GM19043 (cell line): ENCODE data around the gene RBFOX2.
"Not testable (repeated sequence)": the region's sequence is repeated elsewhere in the genome, so short reads cannot be mapped to it uniquely, and the experiment has no call there.

Experiments
- ATAC-seq: cut with Tn5 transposase; IDR thresholded peaks from one replicate; pipeline ENCODE4 v1.9.1; 2021; ENCODE audit warnings: low read depth; ENCODE audit not compliant: unreplicated experiment

Gene RBFOX2

GRCh38 chr22:35752006-35752862, 276.4 kb downstream of the RBFOX2 start:
- ATAC-seq, result no peak

GRCh38 chr22:35749808-35750207, 278.8 kb downstream of the RBFOX2 start:
- peak; percentile 71 for ATAC-seq

GRCh38 chr22:35746946-35747703, 281.5 kb downstream of the RBFOX2 start:
- no peak for ATAC-seq

- ATAC-seq, result no peak
Measured at GRCh38 chr22:35746248-35746647, 282.4 kb downstream of the RBFOX2 start.

- no peak for ATAC-seq
Measured at GRCh38 chr22:35743326-35743860, 285.2 kb downstream of the RBFOX2 start.

- ATAC-seq, result no peak
Measured at GRCh38 chr22:35742342-35743100, 286.1 kb downstream of the RBFOX2 start.

GRCh38 chr22:35740616-35741015, 288.0 kb downstream of the RBFOX2 start:
- ATAC-seq, result no peak

- no peak for ATAC-seq
Measured at GRCh38 chr22:35739931-35740380, 288.7 kb downstream of the RBFOX2 start.

- ATAC-seq, result no peak
Measured at GRCh38 chr22:35739076-35739930, 289.3 kb downstream of the RBFOX2 start.

GRCh38 chr22:35737886-35738285, 290.7 kb downstream of the RBFOX2 start:
- not testable (repeated sequence) for ATAC-seq

- ATAC-seq, result no peak
Measured at GRCh38 chr22:35736701-35737100, 291.9 kb downstream of the RBFOX2 start.

GRCh38 chr22:35736166-35736565, 292.5 kb downstream of the RBFOX2 start:
- ATAC-seq, result no peak

GRCh38 chr22:35735542-35735941, 293.1 kb downstream of the RBFOX2 start:
- ATAC-seq, result no peak

- no peak for ATAC-seq
Measured at GRCh38 chr22:35734517-35734827, 294.2 kb downstream of the RBFOX2 start.

GRCh38 chr22:35733791-35734516, 294.7 kb downstream of the RBFOX2 start:
- no peak for ATAC-seq

- ATAC-seq, result no peak
Measured at GRCh38 chr22:35733036-35733435, 295.6 kb downstream of the RBFOX2 start.

GRCh38 chr22:35732116-35732515, 296.5 kb downstream of the RBFOX2 start:
- no peak for ATAC-seq

- no peak for ATAC-seq
Measured at GRCh38 chr22:35731321-35731720, 297.3 kb downstream of the RBFOX2 start.

GRCh38 chr22:35729309-35729698, 299.3 kb downstream of the RBFOX2 start:
- ATAC-seq, result no peak
